IPS-20b (cell line): ENCODE results near the gene HNRNPLL.

Experiments
- H3K27ac ChIP-seq: one replicate; pipeline ENCODE4 v1.5.1; 2013; ENCODE audit warnings: low read length
- H3K27me3 ChIP-seq: 2 replicates; pipeline ENCODE4 v1.6.1; 2013; ENCODE audit warnings: mild to moderate bottlenecking, low read length, inconsistent platforms; ENCODE audit not compliant: insufficient read depth
- H3K36me3 ChIP-seq: 2 replicates; pipeline ENCODE4 v1.6.1; 2013; ENCODE audit warnings: low read depth, mild to moderate bottlenecking, inconsistent platforms, low read length, moderate library complexity; ENCODE audit not compliant: insufficient read depth
- H3K4me1 ChIP-seq: 2 replicates; pipeline ENCODE4 v1.6.1; 2013; ENCODE audit warnings: mild to moderate bottlenecking, control low read depth, inconsistent platforms, low read length, moderate library complexity; ENCODE audit not compliant: insufficient read depth
- H3K4me3 ChIP-seq: 2 replicates; pipeline ENCODE4 v1.5.1; 2013; ENCODE audit warnings: mild to moderate bottlenecking, low read length, inconsistent platforms
- H3K9ac ChIP-seq: 2 replicates; pipeline ENCODE4 v1.6.1; 2013; ENCODE audit warnings: low read depth, mild to moderate bottlenecking, inconsistent platforms, low read length, moderate library complexity
- H3K9me3 ChIP-seq: 2 replicates; pipeline ENCODE4 v1.6.1; 2013; ENCODE audit warnings: mild to moderate bottlenecking, low read depth, low read length, inconsistent platforms; ENCODE audit not compliant: insufficient read depth

HNRNPLL gene

DNA sequence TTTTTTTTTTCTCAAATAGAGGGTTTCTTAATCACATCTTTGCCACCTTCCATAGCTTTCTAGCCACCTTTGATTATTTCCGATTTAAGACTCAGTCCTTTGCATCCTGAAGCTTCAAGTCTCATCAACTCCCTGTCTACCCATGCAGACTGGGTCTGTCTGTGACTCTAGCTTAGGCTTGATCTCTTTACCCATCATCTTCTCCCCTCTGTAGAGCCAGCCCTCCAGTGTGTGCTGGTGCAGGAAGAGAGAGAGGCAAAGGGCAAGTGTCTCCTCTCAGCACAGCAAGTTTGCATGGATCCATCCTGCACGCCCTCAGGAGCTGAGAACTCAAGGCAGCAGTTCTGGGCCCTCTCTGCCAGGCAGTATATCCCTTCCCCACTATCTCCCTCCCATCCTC, 70.4 kb downstream of the HNRNPLL start:
- peaks cover 20% of the 10 kb centered on the region for H3K27me3 ChIP-seq
- no peaks in the 10 kb centered on the region for H3K36me3 ChIP-seq
- H3K27ac ChIP-seq: no peak overlapping the region
- H3K9ac ChIP-seq: no peak overlapping the region
- H3K9me3 ChIP-seq: no peaks in the 10 kb centered on the region
- peaks cover 4% of the 10 kb centered on the region; the same call in 1 of the 2 replicates for H3K4me1 ChIP-seq
- H3K4me3 ChIP-seq: no peak overlapping the region

DNA sequence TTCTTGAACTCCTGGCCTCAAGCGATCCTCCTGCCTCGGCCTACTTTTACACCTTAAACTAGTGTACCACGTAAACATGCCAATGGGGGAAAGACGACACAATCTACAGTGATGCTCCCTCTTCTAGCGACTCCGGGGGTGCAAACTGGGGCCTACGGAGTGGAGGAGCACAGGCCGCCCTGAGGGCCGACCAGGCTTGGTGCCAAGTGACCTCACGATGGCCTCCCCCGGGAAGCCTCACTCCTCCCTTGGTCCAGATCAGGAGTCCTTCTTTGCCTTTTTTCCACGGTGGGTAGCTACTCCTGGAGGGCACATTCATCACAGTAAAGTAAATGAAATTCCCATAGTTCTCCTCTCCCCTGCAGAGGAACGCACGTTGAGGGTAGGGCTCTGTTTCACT, 73.5 kb downstream of the HNRNPLL start:
- Histone ChIP-seq H3K36me3 (no peaks in the 10 kb centered on the region), H3K9me3 (no peaks in the 10 kb centered on the region), H3K4me3 (no peak overlapping the region), H3K27me3 (0 out of 2 replicates have a peak, but pooled peaks cover 4% of the 10 kb centered on the region), H3K4me1 (peaks cover 4% of the 10 kb centered on the region; the same call in 1 of the 2 replicates), H3K27ac (no peak overlapping the region), H3K9ac (no peak overlapping the region)

DNA sequence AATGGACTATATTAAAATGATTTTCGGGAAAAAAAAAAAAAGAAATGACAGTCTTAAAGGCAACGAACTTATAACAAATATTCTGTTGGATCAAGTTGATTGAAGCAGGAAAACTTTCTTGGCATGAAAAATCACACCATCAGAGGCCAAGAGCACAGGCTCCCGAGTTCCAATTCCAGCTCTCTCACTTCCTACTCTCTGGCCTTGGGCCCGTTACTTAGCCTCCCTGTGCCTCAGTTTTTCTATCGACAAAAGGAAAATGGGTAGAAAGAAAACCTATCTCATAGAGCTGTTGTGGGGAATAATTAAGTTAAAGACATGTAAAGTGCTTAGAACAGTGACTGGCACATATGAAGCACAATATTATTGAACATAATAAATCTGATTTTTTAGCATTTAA, 74.2 kb downstream of the HNRNPLL start:
- no peak overlapping the region for H3K27ac ChIP-seq
- H3K27me3 ChIP-seq: 0 out of 2 replicates have a peak, but pooled peaks cover 4% of the 10 kb centered on the region
- H3K4me3 ChIP-seq: peak overlapping the region; percentile 59; the same call in 1 of the 2 replicates
- no peaks in the 10 kb centered on the region for H3K36me3 ChIP-seq
- no peak overlapping the region; the same call in 1 of the 2 replicates for H3K9ac ChIP-seq
- peaks cover 5% of the 10 kb centered on the region; the same call in 1 of the 2 replicates for H3K4me1 ChIP-seq
- no peaks in the 10 kb centered on the region for H3K9me3 ChIP-seq

GRCh38 chr2:38528008-38528442, 74.7 kb downstream of the HNRNPLL start:
- Histone ChIP-seq H3K4me3 (peak overlapping the region; percentile 59), H3K27me3 (peaks cover 1% of the 10 kb centered on the region; the same call in 1 of the 2 replicates), H3K4me1 (peaks cover 10% of the 10 kb centered on the region; the same call in 1 of the 2 replicates), H3K27ac (no peak overlapping the region), H3K9ac (peak overlapping the region; percentile 38; the same call in 1 of the 2 replicates), H3K9me3 (no peaks in the 10 kb centered on the region), H3K36me3 (no peaks in the 10 kb centered on the region)

DNA sequence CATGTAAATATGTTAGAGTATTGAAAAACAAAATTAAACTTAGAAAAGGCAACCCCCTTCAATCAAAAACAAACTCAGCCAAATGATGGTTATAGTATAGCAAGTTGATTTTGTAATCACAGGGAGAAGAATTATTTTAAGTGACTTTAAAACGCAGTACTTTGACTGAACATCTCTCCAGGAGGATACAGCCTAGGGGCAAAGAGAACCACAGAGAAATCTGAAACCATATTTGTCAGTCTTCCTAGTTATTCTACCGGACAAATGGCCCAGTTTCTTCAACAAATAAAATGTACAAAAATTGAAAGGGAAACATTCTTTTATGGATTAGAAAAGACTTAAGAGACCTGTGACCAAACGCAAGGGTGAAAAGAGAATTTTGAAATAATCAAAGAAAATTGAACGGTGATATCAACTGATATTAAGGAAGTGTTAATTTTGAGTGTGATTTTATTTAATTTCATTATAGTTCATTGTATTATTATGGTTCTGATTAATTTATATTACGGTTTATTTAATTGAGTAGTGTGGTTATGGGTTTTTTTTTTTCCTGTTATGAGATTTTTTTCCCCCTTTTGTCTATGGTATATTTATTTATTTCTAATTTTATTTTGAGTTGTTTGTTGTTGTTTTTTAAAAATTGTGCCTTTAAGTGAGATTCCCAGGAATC, 75.3 kb downstream of the HNRNPLL start:
- Histone ChIP-seq H3K27me3 (no peaks in the 10 kb centered on the region; the same call in 1 of the 2 replicates), H3K9me3 (no peaks in the 10 kb centered on the region), H3K27ac (no peak overlapping the region), H3K4me3 (peak overlapping the region; percentile 59; the same call in 1 of the 2 replicates), H3K36me3 (no peaks in the 10 kb centered on the region), H3K4me1 (peaks cover 13% of the 10 kb centered on the region; the same call in 1 of the 2 replicates), H3K9ac (0 out of 2 replicates have a peak overlapping the region, but pooled peaks have one; percentile 38)

- Histone ChIP-seq H3K4me3 (no peak overlapping the region), H3K4me1 (peaks cover 13% of the 10 kb centered on the region; the same call in 1 of the 2 replicates), H3K9ac (no peak overlapping the region), H3K27me3 (no peaks in the 10 kb centered on the region; the same call in 1 of the 2 replicates), H3K36me3 (no peaks in the 10 kb centered on the region), H3K27ac (no peak overlapping the region), H3K9me3 (no peaks in the 10 kb centered on the region)
These were observed 76.5 kb downstream of the HNRNPLL start for GRCh38 chr2:38526195-38526594.

DNA sequence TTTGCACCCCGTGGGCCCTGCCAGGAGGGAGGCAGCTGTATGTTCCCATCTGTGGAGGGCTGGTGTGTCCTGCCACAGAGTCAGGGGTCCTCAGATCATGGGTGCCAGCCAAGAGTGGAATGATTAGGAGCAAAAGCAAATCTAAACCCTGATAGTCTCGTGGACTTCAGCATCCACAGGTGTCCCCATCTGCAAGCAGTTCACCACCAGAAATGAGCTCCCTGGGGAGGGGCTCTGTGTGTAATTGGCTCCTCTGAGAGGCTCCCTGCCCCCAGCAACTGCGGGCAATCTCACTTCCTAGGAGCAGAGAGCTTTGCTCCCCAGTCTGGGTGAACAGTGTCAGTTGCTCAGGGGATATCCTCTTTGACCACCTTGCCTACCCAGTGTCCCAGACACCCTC, 78.1 kb downstream of the HNRNPLL start:
- H3K36me3 ChIP-seq: no peaks in the 10 kb centered on the region
- no peak overlapping the region for H3K27ac ChIP-seq
- H3K4me1 ChIP-seq: peaks cover 13% of the 10 kb centered on the region; the same call in 1 of the 2 replicates
- H3K9ac ChIP-seq: no peak overlapping the region
- no peak overlapping the region for H3K4me3 ChIP-seq
- no peaks in the 10 kb centered on the region for H3K9me3 ChIP-seq
- H3K27me3 ChIP-seq: no peaks in the 10 kb centered on the region; the same call in 1 of the 2 replicates

DNA sequence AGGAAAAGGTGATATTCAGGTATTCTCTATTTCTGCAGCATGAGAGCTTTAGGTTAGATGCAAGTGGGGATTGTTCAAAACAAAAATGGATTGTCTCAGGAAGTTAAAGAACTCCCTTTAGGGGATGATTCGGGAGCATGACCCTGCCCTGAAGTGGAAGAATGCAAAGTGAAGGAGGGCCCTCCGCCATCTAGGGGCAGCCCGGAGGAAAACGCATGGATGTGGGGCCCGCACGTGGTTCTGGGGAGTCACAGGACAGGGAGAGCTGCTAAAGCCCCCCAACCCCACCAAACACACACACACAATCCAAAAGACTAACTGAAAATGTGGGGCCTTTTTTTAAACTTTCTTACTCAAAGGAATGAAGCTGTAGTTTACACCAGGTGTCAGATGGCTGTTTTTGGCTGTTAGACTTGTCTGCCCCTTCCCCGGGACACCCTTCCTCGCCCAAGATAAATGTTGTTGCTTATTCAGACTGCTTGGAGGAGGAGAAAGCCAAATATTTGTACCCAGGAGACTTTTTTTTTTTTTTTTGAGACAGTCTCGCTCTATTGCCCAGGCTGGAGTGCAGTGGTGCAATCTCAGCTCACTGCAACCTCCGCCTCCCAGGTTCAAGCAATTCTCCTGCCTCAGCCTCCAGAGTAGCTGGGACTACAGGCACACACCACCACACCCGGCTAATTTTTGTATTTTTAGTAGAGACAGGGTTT, 78.8 kb downstream of the HNRNPLL start:
- H3K4me3 ChIP-seq: no peak overlapping the region
- H3K4me1 ChIP-seq: peaks cover 13% of the 10 kb centered on the region; the same call in 1 of the 2 replicates
- H3K27ac ChIP-seq: no peak overlapping the region
- H3K9ac ChIP-seq: no peak overlapping the region
- H3K36me3 ChIP-seq: no peaks in the 10 kb centered on the region
- no peaks in the 10 kb centered on the region for H3K9me3 ChIP-seq
- H3K27me3 ChIP-seq: no peaks in the 10 kb centered on the region; the same call in 1 of the 2 replicates

DNA sequence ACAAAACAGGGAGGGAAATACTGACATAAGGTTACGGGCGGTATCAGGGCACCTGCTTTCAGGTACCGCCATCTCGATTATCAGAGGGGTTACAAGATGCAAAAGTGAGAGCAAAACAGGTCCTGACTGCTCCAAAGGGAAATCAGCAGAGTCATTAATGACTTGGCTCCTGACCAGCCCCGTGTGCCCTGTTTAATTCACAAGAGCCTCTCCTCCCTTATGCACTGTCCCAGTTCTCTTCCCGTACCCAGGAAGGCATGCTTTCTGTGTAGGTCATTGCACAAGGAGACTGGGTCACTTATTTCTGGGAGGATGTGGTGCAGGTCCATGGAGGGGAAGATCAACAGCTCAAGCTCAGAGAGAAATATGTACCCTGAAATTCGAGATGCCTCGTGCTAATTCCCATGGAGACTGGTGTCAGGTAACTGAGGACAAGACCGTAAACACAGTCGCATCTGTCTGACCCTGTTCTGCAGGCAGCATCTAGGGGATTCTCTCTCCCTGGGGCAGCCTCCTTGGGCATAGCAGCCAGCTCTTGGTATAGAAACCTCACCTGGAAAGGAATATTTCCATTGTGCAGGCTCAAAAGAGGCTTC, 79.9 kb downstream of the HNRNPLL start:
- H3K27ac ChIP-seq: no peak overlapping the region
- no peak overlapping the region for H3K4me3 ChIP-seq
- peaks cover 9% of the 10 kb centered on the region; the same call in 1 of the 2 replicates for H3K4me1 ChIP-seq
- no peaks in the 10 kb centered on the region for H3K9me3 ChIP-seq
- no peaks in the 10 kb centered on the region for H3K36me3 ChIP-seq
- H3K9ac ChIP-seq: no peak overlapping the region
- H3K27me3 ChIP-seq: no peaks in the 10 kb centered on the region; the same call in 1 of the 2 replicates

DNA sequence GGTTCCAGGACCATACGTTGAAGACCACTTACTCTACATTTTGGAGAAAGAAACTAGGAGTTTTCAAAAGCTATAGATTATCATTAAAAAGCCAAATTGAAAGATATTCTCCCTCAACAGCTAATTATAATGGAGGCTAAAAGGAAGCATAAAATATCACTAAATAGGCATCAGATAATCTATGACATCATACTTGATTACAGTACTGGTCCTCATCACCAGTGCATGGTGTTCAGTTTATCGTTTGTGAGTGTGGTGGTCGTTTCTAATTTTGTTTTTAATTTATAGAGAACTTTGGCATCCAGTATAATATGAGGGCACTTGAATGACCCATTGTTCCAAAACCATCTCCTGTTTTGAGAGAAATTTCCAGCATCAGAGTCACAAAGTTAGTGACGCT, 80.9 kb downstream of the HNRNPLL start:
- Histone ChIP-seq H3K4me3 (no peak overlapping the region), H3K4me1 (peaks cover 9% of the 10 kb centered on the region; the same call in 1 of the 2 replicates), H3K9me3 (no peaks in the 10 kb centered on the region), H3K36me3 (no peaks in the 10 kb centered on the region), H3K27ac (no peak overlapping the region), H3K27me3 (no peaks in the 10 kb centered on the region; the same call in 1 of the 2 replicates), H3K9ac (no peak overlapping the region)

- no peak overlapping the region for H3K9ac ChIP-seq
- no peaks in the 10 kb centered on the region for H3K27me3 ChIP-seq
- H3K4me3 ChIP-seq: no peak overlapping the region
- no peaks in the 10 kb centered on the region for H3K36me3 ChIP-seq
- no peak overlapping the region for H3K27ac ChIP-seq
- H3K9me3 ChIP-seq: no peaks in the 10 kb centered on the region
- H3K4me1 ChIP-seq: peaks cover 4% of the 10 kb centered on the region; the same call in 1 of the 2 replicates
These were observed 85.4 kb downstream of the HNRNPLL start for GRCh38 chr2:38517284-38517683.
